IPS-18c (cell line): Measurements from ENCODE around the gene GTF2H3.

ENCODE experiments used
- H3K4me3 ChIP-seq: 2 replicates; pipeline ENCODE4 v1.7.0; 2013; ENCODE audit warnings: low read depth, mild to moderate bottlenecking, low read length, moderate library complexity; ENCODE audit not compliant: insufficient read depth
- H3K9me3 ChIP-seq: one replicate; pipeline ENCODE4 v1.6.1; 2013; ENCODE audit warnings: mild to moderate bottlenecking, low read length, moderate library complexity; ENCODE audit not compliant: control insufficient read depth, insufficient read depth

GTF2H3 gene

GRCh38 chr12:123678981-123679380, 45.4 kb downstream of the GTF2H3 start:
- no peak overlapping the region for H3K4me3 ChIP-seq
- no peaks in the 10 kb centered on the region for H3K9me3 ChIP-seq

GRCh38 chr12:123681605-123682004, 48.0 kb downstream of the GTF2H3 start:
- Histone ChIP-seq H3K4me3 (no peak overlapping the region), H3K9me3 (no peaks in the 10 kb centered on the region)

- Histone ChIP-seq H3K9me3 (no peaks in the 10 kb centered on the region), H3K4me3 (no peak overlapping the region)
Measured at GRCh38 chr12:123683964-123684363, 50.3 kb downstream of the GTF2H3 start.

GRCh38 chr12:123686636-123687190, 53.1 kb downstream of the GTF2H3 start:
- Histone ChIP-seq H3K9me3 (peaks cover 2% of the 10 kb centered on the region), H3K4me3 (no peak overlapping the region)

GRCh38 chr12:123690191-123690840, 56.7 kb downstream of the GTF2H3 start:
- Histone ChIP-seq H3K4me3 (no peak overlapping the region), H3K9me3 (peaks cover 2% of the 10 kb centered on the region)

- Histone ChIP-seq H3K9me3 (peaks cover under 1% of the 10 kb centered on the region), H3K4me3 (no peak overlapping the region)
Measured at GRCh38 chr12:123696207-123696606, 62.6 kb downstream of the GTF2H3 start.

GRCh38 chr12:123696646-123697045, 63.0 kb downstream of the GTF2H3 start:
- H3K4me3 ChIP-seq, result no peak overlapping the region
- H3K9me3 ChIP-seq, result no peaks in the 10 kb centered on the region

GRCh38 chr12:123705935-123706334, 72.3 kb downstream of the GTF2H3 start:
- H3K9me3 ChIP-seq, result no peaks in the 10 kb centered on the region

GRCh38 chr12:123707466-123707865, 73.8 kb downstream of the GTF2H3 start:
- Histone ChIP-seq H3K9me3 (no peaks in the 10 kb centered on the region), H3K4me3 (no peak overlapping the region)

More at GRCh38 chr12:123705935-123706334, 72.3 kb downstream of the GTF2H3 start:
- H3K4me3 ChIP-seq, result no peak overlapping the region
